CD8-positive, alpha-beta memory T cell (primary cell): Measurements from ENCODE around the gene PLEKHF1. TPM values are rescaled to one million over a fixed set of nuclear protein-coding genes. Genes with fewer than 3 reads are reported as not detected.
"Not testable (repeated sequence)": the region's sequence is repeated elsewhere in the genome, so short reads cannot be mapped to it uniquely, and the experiment has no call there.

ENCODE experiments used
- CTCF ChIA-PET: fragments of 350-600 bp; sonication (Branson Sonifier 250); formaldehyde crosslinking; loops from one replicate; lab custom pipeline; 2021; ENCODE audit warnings: antibody characterized with exemption; lab: Charles Lee
- POLR2A ChIA-PET: fragments of 350-600 bp; sonication (Branson Sonifier 250); formaldehyde crosslinking; loops from one replicate; lab custom pipeline; 2021; ENCODE audit warnings: antibody characterized with exemption; lab: Charles Lee
- DNase-seq, 5 donors: peaks; one replicate each; pipeline versions ENCODE4 v3.0.0 to v3.0.0-alpha.2; 2020 to 2022; ENCODE audit warnings: mixed read lengths in 1 of 5
- H3K27ac ChIP-seq: one replicate; pipeline ENCODE4 v1.7.0; 2013; ENCODE audit warnings: low read depth, mild to moderate bottlenecking, low read length, moderate library complexity
- H3K27me3 ChIP-seq: 2 replicates; pipeline ENCODE4 v1.7.0; 2013; ENCODE audit warnings: low read length, mild to moderate bottlenecking; ENCODE audit not compliant: insufficient read depth, poor library complexity, severe bottlenecking
- H3K36me3 ChIP-seq: 2 replicates; pipeline ENCODE4 v1.7.0; 2013; ENCODE audit warnings: mild to moderate bottlenecking, low read length, moderate library complexity; ENCODE audit not compliant: insufficient read depth
- H3K4me1 ChIP-seq: 2 replicates; pipeline ENCODE4 v1.7.0; 2013; ENCODE audit warnings: mild to moderate bottlenecking, low read length, moderate library complexity; ENCODE audit not compliant: insufficient read depth
- H3K4me3 ChIP-seq: 2 replicates; pipeline ENCODE4 v1.7.0; 2013; ENCODE audit warnings: mild to moderate bottlenecking, low read length
- H3K9me3 ChIP-seq: 2 replicates; pipeline ENCODE4 v1.7.0; 2013; ENCODE audit warnings: mild to moderate bottlenecking, low read length
- H3K27ac Mint-ChIP-seq, 8 donors: one replicate each; pipeline ENCODE4 v1.8.0; 2020 to 2021; ENCODE audit warnings: mixed read lengths in 8 of 8, mild to moderate bottlenecking in 6 of 8, inconsistent platforms in 3 of 8, moderate library complexity in 3 of 8
- H3K27me3 Mint-ChIP-seq, 2 donors: one replicate each; pipeline ENCODE4 v1.8.0; 2020 to 2021; ENCODE audit warnings: mixed read lengths in 2 of 2, mild to moderate bottlenecking in 1 of 2, moderate library complexity in 1 of 2
- H3K36me3 Mint-ChIP-seq, 3 donors: one replicate each; pipeline ENCODE4 v1.8.0; 2020 to 2021; ENCODE audit warnings: mixed read lengths in 3 of 3, inconsistent platforms in 1 of 3, mild to moderate bottlenecking in 1 of 3
- H3K4me1 Mint-ChIP-seq, 3 donors: one replicate each; pipeline ENCODE4 v1.8.0; 2020 to 2021; ENCODE audit warnings: mixed read lengths in 3 of 3, inconsistent platforms in 1 of 3, mild to moderate bottlenecking in 1 of 3
- H3K4me3 Mint-ChIP-seq, 7 donors: one replicate each; pipeline ENCODE4 v1.8.0; 2020 to 2021; ENCODE audit warnings: mixed read lengths in 7 of 7, mild to moderate bottlenecking in 6 of 7, moderate library complexity in 4 of 7, inconsistent platforms in 2 of 7
- H3K9me3 Mint-ChIP-seq, 5 donors: one replicate each; pipeline ENCODE4 v1.8.0; 2020 to 2022; ENCODE audit warnings: mixed read lengths in 5 of 5, mild to moderate bottlenecking in 3 of 5, moderate library complexity in 2 of 5, inconsistent platforms in 1 of 5
- polyA plus RNA-seq: library from polyadenylated mRNA; unstranded; fragments of 300-500 nt; fragmentation: Illumina TruSeq; gene quantifications from one replicate; pipeline ENCODE4 v1.2.3, GENCODE V29; 2021
- total RNA-seq, 2 experiments: library from RNA; stranded (reverse); gene quantifications; one replicate each; pipeline ENCODE4 v1.2.3, GENCODE V29; 2021

Gene PLEKHF1
- total and polyA plus RNA-seq, 3 experiments from 2014 or later = 21.3 to 57.7 (median 23.0) TPM

GRCh38 chr19:29667387-29667783, 2.1 kb downstream of the PLEKHF1 start:
- Histone ChIP-seq H3K27me3 (no peaks in the 10 kb centered on the region), H3K9me3 (no peaks in the 10 kb centered on the region), H3K36me3 (no peaks in the 10 kb centered on the region), H3K4me1 (peaks cover 59% of the 10 kb centered on the region), H3K4me3 (peak overlapping the region; percentile 91), H3K27ac (peak overlapping the region; percentile 69)
- Mint-ChIP-seq H3K9me3 (no peaks in the 10 kb centered on the region), H3K4me1 (peaks cover 56 to 64% (median 63%) of the 10 kb centered on the region in 3 donors), H3K27ac (peak overlapping the region; percentile 89 to 100 (median 98)), H3K36me3 (peaks cover 2 to 30% (median 7%) of the 10 kb centered on the region in 3 donors), H3K27me3 (no peaks in the 10 kb centered on the region), H3K4me3 (peak overlapping the region; percentile 88 to 98 (median 93))
- ChIA-PET POLR2A (interaction anchor here (1.4 to 4.6 kb wide), 5 partner anchors 11 to 61 kb away, joined by 5 to 46 read pairs (median 17); partner anchors contain the start of genes C19orf12 and POP4), CTCF (interaction anchor here (0.8 to 8.4 kb wide), 16 partner anchors 8 to 140 kb away, joined by 3 to 127 read pairs (median 14); partner anchors contain the start of genes C19orf12 and POP4)
- DNase-seq = no peak

DNA sequence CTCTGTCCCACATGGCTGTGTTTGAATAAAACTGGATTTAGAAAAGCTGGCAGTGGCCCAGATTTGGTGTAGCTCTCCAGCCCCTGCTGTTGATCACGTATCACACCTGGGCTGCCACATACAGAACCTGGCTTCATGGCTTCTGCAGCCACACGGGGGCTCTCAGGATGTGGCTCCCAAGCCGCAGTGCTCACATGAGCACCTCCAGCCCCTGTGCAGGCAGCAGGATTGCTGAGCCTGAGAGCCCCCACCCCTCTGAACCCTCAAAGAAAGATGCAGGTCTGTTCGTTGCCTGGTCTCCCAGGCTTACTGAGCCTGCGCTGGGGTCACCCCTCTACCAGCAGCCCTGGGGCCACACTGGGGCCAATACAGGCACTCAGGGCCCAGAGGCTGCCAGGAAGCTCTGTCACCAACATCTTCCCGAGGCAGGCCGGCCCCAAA, 2.7 kb downstream of the PLEKHF1 start:
- H3K27ac ChIP-seq = peak overlapping the region; percentile 69
- peaks cover 2 to 30% (median 7%) of the 10 kb centered on the region in 3 donors for H3K36me3 Mint-ChIP-seq
- H3K27me3 ChIP-seq = no peaks in the 10 kb centered on the region
- H3K36me3 ChIP-seq = no peaks in the 10 kb centered on the region
- no peaks in the 10 kb centered on the region for H3K9me3 ChIP-seq
- DNase-seq = peak; percentile 64 to 87 (median 76)
- H3K9me3 Mint-ChIP-seq = no peaks in the 10 kb centered on the region
- CTCF ChIA-PET = interaction anchor here (0.7 to 8.4 kb wide), 16 partner anchors 9 to 140 kb away, joined by 3 to 127 read pairs (median 6); partner anchors contain the start of genes C19orf12 and POP4
- H3K4me1 Mint-ChIP-seq = peaks cover 61 to 69% (median 68%) of the 10 kb centered on the region in 3 donors
- peak overlapping the region; percentile 88 to 98 (median 93) for H3K4me3 Mint-ChIP-seq
- peaks cover 64% of the 10 kb centered on the region for H3K4me1 ChIP-seq
- H3K27ac Mint-ChIP-seq = peak overlapping the region; percentile 89 to 100 (median 98)
- H3K4me3 ChIP-seq = peak overlapping the region; percentile 91
- POLR2A ChIA-PET = interaction anchor here (0.6 to 4.6 kb wide), 5 partner anchors 11 to 61 kb away, joined by 3 to 46 read pairs (median 9); partner anchors contain the start of gene POP4
- no peaks in the 10 kb centered on the region for H3K27me3 Mint-ChIP-seq

GRCh38 chr19:29668746-29669609, 3.7 kb downstream of the PLEKHF1 start:
- peaks cover 2 to 39% (median 7%) of the 10 kb centered on the region in 3 donors for H3K36me3 Mint-ChIP-seq
- peaks cover 73% of the 10 kb centered on the region for H3K4me1 ChIP-seq
- ChIA-PET POLR2A (interaction anchor here (1.2 to 4.6 kb wide), 4 partner anchors 10 to 62 kb away, joined by 4 to 46 read pairs (median 13); partner anchors contain the start of gene POP4), CTCF (interaction anchor here (0.7 to 8.4 kb wide), 10 partner anchors 10 to 139 kb away, joined by 3 to 127 read pairs (median 35); partner anchors contain the start of genes C19orf12 and POP4)
- H3K4me3 Mint-ChIP-seq = peak overlapping the region; percentile 88 to 98 (median 93)
- H3K27me3 Mint-ChIP-seq = no peaks in the 10 kb centered on the region
- no peaks in the 10 kb centered on the region for H3K36me3 ChIP-seq
- no peaks in the 10 kb centered on the region for H3K27me3 ChIP-seq
- no peaks in the 10 kb centered on the region for H3K9me3 Mint-ChIP-seq
- H3K9me3 ChIP-seq = no peaks in the 10 kb centered on the region
- peak overlapping the region; percentile 69 for H3K27ac ChIP-seq
- peaks cover 72 to 80% (median 78%) of the 10 kb centered on the region in 3 donors for H3K4me1 Mint-ChIP-seq
- no peak for DNase-seq
- H3K27ac Mint-ChIP-seq = peak overlapping the region; percentile 89 to 100 (median 98)
- peak overlapping the region; percentile 91 for H3K4me3 ChIP-seq

GRCh38 chr19:29670255-29670654, 5.0 kb downstream of the PLEKHF1 start:
- H3K27ac ChIP-seq = no peak overlapping the region
- H3K27me3 ChIP-seq = no peaks in the 10 kb centered on the region
- POLR2A ChIA-PET = no interaction called here
- peaks cover 86% of the 10 kb centered on the region for H3K4me1 ChIP-seq
- H3K36me3 ChIP-seq = peaks cover 9% of the 10 kb centered on the region
- DNase-seq = no peak
- no peaks in the 10 kb centered on the region for H3K9me3 ChIP-seq
- Mint-ChIP-seq H3K36me3 (peaks cover 2 to 48% (median 7%) of the 10 kb centered on the region in 3 donors), H3K27me3 (no peaks in the 10 kb centered on the region), H3K4me3 (peak overlapping the region; percentile 64 to 98 (median 93)), H3K4me1 (peaks cover 67 to 85% (median 76%) of the 10 kb centered on the region in 3 donors), H3K9me3 (no peaks in the 10 kb centered on the region), H3K27ac (peak overlapping the region; percentile 84 to 100 (median 98))
- no peak overlapping the region for H3K4me3 ChIP-seq
- CTCF ChIA-PET = interaction anchor here (0.8 to 6.6 kb wide), 4 partner anchors 43 to 61 kb away, joined by 3 to 105 read pairs (median 46); partner anchors contain the start of genes C19orf12 and POP4

DNA sequence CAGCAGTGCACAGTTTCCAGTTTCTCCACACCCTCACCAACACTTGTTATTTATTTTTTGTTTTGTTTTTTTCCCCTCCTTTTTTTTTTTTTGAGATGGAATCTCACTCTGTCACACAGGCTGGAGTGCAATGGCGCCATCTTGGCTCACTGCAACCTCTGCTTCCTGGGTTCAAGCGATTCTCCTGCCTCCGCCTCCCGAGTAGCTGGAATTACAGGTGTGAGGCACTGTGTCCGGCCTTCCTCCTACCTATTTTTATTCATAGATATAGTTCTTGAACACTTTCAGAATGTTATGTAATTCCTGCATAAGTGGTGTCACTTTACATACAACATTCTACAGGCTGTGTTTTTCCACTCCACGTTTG, 5.7 kb downstream of the PLEKHF1 start:
- Mint-ChIP-seq H3K4me1 (peaks cover 72 to 93% (median 84%) of the 10 kb centered on the region in 3 donors), H3K27ac (peak overlapping the region; percentile 93 to 100 (median 98)), H3K4me3 (peak overlapping the region; percentile 61 to 95 (median 88)), H3K36me3 (peaks cover 2 to 53% (median 7%) of the 10 kb centered on the region in 3 donors)
- not testable (repeated sequence) for H3K9me3 ChIP-seq, H3K27me3 ChIP-seq, DNase-seq, H3K27me3 Mint-ChIP-seq, H3K9me3 Mint-ChIP-seq
- ChIA-PET POLR2A (interaction anchor here (0.7 to 3.2 kb wide), 7 partner anchors 11 to 1534 kb away, joined by 4 to 45 read pairs (median 14); partner anchors contain the start of genes C19orf12 and POP4), CTCF (interaction anchor here (0.8 to 6.6 kb wide), 15 partner anchors 9 to 271 kb away, joined by 3 to 105 read pairs (median 10); partner anchors contain the start of genes C19orf12, POP4 and URI1)
- Histone ChIP-seq H3K4me1 (peaks cover 94% of the 10 kb centered on the region), H3K36me3 (peaks cover 16% of the 10 kb centered on the region), H3K4me3 (peak overlapping the region; percentile 52), H3K27ac (peak overlapping the region; percentile 47)

DNA sequence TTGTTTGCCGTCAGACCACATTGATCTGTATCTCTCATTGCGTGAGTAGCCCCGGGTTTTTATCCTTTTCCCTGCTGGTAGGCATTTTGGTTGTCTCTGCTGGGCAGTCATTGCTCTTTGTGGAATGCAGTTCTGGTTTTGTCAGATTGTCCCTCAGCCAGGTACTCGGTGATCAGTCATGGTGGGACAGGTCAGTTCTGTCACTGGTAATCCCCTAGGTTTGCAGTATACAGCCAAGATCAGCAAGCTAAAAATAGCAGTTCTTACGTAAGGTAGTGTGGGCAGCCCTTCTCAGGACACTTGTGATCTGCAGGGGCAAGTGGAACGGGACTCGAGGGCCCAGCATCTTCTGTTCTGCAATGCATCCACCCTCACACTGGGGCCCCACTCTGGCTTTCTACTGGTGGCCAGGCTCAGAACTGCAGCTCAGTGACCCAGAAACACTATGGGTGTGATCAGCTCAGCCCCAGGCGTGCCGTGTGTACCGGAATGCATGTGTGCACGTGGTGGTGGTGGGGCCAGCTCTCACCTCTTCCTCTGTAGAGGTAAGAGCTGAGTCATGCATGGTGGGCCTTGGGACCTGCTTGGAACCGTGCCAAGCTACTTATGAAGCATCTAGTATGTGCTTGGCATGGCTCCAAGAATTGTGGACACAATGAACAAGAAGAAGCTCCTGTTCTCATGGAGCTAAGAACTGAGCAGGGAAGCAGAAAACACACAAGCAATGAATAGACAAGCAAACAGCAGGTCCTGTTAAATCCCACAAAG, 6.3 kb downstream of the PLEKHF1 start:
- Histone ChIP-seq H3K27ac (peak overlapping the region; percentile 77), H3K36me3 (peaks cover 21% of the 10 kb centered on the region), H3K4me3 (peak overlapping the region; percentile 54), H3K27me3 (no peaks in the 10 kb centered on the region), H3K9me3 (no peaks in the 10 kb centered on the region), H3K4me1 (peaks cover 99% of the 10 kb centered on the region)
- ChIA-PET CTCF (interaction anchor here (0.9 to 6.6 kb wide), 17 partner anchors 8 to 270 kb away, joined by 3 to 105 read pairs (median 6); partner anchors contain the start of genes C19orf12, POP4 and URI1), POLR2A (interaction anchor here (0.7 to 3.2 kb wide), 7 partner anchors 10 to 1534 kb away, joined by 4 to 45 read pairs (median 14); partner anchors contain the start of genes C19orf12 and POP4)
- H3K4me3 Mint-ChIP-seq = peak overlapping the region; percentile 61 to 95 (median 88)
- H3K4me1 Mint-ChIP-seq = peaks cover 77 to 96% (median 87%) of the 10 kb centered on the region in 3 donors
- no peaks in the 10 kb centered on the region for H3K9me3 Mint-ChIP-seq
- no peaks in the 10 kb centered on the region for H3K27me3 Mint-ChIP-seq
- DNase-seq = peak; percentile 73 to 96 (median 80)
- H3K36me3 Mint-ChIP-seq = peaks cover 2 to 55% (median 7%) of the 10 kb centered on the region in 3 donors
- H3K27ac Mint-ChIP-seq = peak overlapping the region; percentile 93 to 100 (median 98)
